ENCODE results near the gene RCL1.
"Not testable (repeated sequence)": the region's sequence is repeated elsewhere in the genome, so short reads cannot be mapped to it uniquely, and the experiment has no call there.

The RCL1 gene

GRCh38 chr9:4892501-4893194 lies 99.9 kb downstream of the RCL1 start:
- Histone ChIP-seq H3K79me2 (ENCODE audit: insufficient read depth, low read length) (no peaks in the 10 kb centered on the region), H3K27ac (ENCODE audit: low read length) (no peak overlapping the region), H3K9me3 (ENCODE audit: insufficient read depth, low read length, severe bottlenecking) (no peaks in the 10 kb centered on the region), H3K9ac (ENCODE audit: low read depth, low read length) (no peak overlapping the region), H2AFZ (ENCODE audit: low read depth, low read length) (no peak overlapping the region), H3K4me3 (ENCODE audit: low read depth in 1 of 2, low read length in 2 of 2) (no peak overlapping the region), H3K4me2 (ENCODE audit: insufficient read depth, low read length) (no peak overlapping the region), H3K27me3 (ENCODE audit: insufficient read depth, low read length, poor library complexity) (no peaks in the 10 kb centered on the region), H3K4me1 (ENCODE audit: insufficient read depth, low read length) (no peaks in the 10 kb centered on the region), H4K20me1 (ENCODE audit: insufficient read depth, low read length) (no peaks in the 10 kb centered on the region), H3K36me3 (ENCODE audit: insufficient read depth, low read length) (no peaks in the 10 kb centered on the region)
- no peak for TF ChIP-seq EZH2 (IDR thresholded peaks at IDR 0.05; ENCODE audit: borderline replicate concordance, low read depth, low read length, severe bottlenecking)
- TF ChIP-seq CTCF (IDR thresholded peaks at IDR 0.05; ENCODE audit: borderline replicate concordance, extremely low read depth, low read length, poor library complexity, severe bottlenecking), result no peak
- DNase-seq (no peak), ATAC-seq (ENCODE audit: insufficient read depth, low read depth) (no peak)

- DNase-seq, result no peak
- Histone ChIP-seq H3K9ac (ENCODE audit: low read depth, low read length) (no peak overlapping the region), H3K4me2 (ENCODE audit: insufficient read depth, low read length) (no peak overlapping the region), H3K36me3 (ENCODE audit: insufficient read depth, low read length) (no peaks in the 10 kb centered on the region), H4K20me1 (ENCODE audit: insufficient read depth, low read length) (no peaks in the 10 kb centered on the region), H3K9me3 (ENCODE audit: insufficient read depth, low read length, severe bottlenecking) (no peaks in the 10 kb centered on the region), H3K27ac (ENCODE audit: low read length) (no peak overlapping the region), H3K4me1 (ENCODE audit: insufficient read depth, low read length) (no peaks in the 10 kb centered on the region), H3K79me2 (ENCODE audit: insufficient read depth, low read length) (no peaks in the 10 kb centered on the region), H3K4me3 (ENCODE audit: low read depth in 1 of 2, low read length in 2 of 2) (no peak overlapping the region), H2AFZ (ENCODE audit: low read depth, low read length) (no peak overlapping the region), H3K27me3 (ENCODE audit: insufficient read depth, low read length, poor library complexity) (no peaks in the 10 kb centered on the region)
- no peak for ATAC-seq (ENCODE audit: insufficient read depth, low read depth)
- TF ChIP-seq CTCF (IDR thresholded peaks at IDR 0.05; ENCODE audit: borderline replicate concordance, extremely low read depth, low read length, poor library complexity, severe bottlenecking) (no peak), EZH2 (IDR thresholded peaks at IDR 0.05; ENCODE audit: borderline replicate concordance, low read depth, low read length, severe bottlenecking) (no peak)
Measured at GRCh38 chr9:4894076-4894475, 101.3 kb downstream of the RCL1 start.

GRCh38 chr9:4899853-4900252 lies 107.1 kb downstream of the RCL1 start:
- DNase-seq; H3K4me1 ChIP-seq (ENCODE audit: insufficient read depth, low read length): not testable (repeated sequence)

GRCh38 chr9:4901401-4902134 lies 108.8 kb downstream of the RCL1 start:
- not testable (repeated sequence) for H2AFZ ChIP-seq (ENCODE audit: low read depth, low read length); H3K4me2 ChIP-seq (ENCODE audit: insufficient read depth, low read length); ATAC-seq (ENCODE audit: insufficient read depth, low read depth); H3K9ac ChIP-seq (ENCODE audit: low read depth, low read length); H3K36me3 ChIP-seq (ENCODE audit: insufficient read depth, low read length); H3K27me3 ChIP-seq (ENCODE audit: insufficient read depth, low read length, poor library complexity); H3K27ac ChIP-seq (ENCODE audit: low read length); H3K79me2 ChIP-seq (ENCODE audit: insufficient read depth, low read length); H3K4me3 ChIP-seq (ENCODE audit: low read depth in 1 of 2, low read length in 2 of 2); H3K9me3 ChIP-seq (ENCODE audit: insufficient read depth, low read length, severe bottlenecking); DNase-seq; H4K20me1 ChIP-seq (ENCODE audit: insufficient read depth, low read length); H3K4me1 ChIP-seq (ENCODE audit: insufficient read depth, low read length)

More at GRCh38 chr9:4899853-4900252, 107.1 kb downstream of the RCL1 start:
- H3K4me2 ChIP-seq (ENCODE audit: insufficient read depth, low read length); H3K9me3 ChIP-seq (ENCODE audit: insufficient read depth, low read length, severe bottlenecking); H2AFZ ChIP-seq (ENCODE audit: low read depth, low read length); H3K4me3 ChIP-seq (ENCODE audit: low read depth in 1 of 2, low read length in 2 of 2); H3K27me3 ChIP-seq (ENCODE audit: insufficient read depth, low read length, poor library complexity); H3K36me3 ChIP-seq (ENCODE audit: insufficient read depth, low read length); H3K79me2 ChIP-seq (ENCODE audit: insufficient read depth, low read length); H3K9ac ChIP-seq (ENCODE audit: low read depth, low read length); H3K27ac ChIP-seq (ENCODE audit: low read length); ATAC-seq (ENCODE audit: insufficient read depth, low read depth); H4K20me1 ChIP-seq (ENCODE audit: insufficient read depth, low read length): not testable (repeated sequence)

All from DND-41 (cell line).